GM10847 (cell line): Measurements from ENCODE around the gene TMEM45B.

Source experiments
- POLR2A ChIP-seq: IDR thresholded peaks from 2 replicates; pipeline ENCODE4 v1.6.1; 2011; ENCODE audit not compliant: insufficient read length; ENCODE audit errors: extremely low read depth

Gene TMEM45B

DNA sequence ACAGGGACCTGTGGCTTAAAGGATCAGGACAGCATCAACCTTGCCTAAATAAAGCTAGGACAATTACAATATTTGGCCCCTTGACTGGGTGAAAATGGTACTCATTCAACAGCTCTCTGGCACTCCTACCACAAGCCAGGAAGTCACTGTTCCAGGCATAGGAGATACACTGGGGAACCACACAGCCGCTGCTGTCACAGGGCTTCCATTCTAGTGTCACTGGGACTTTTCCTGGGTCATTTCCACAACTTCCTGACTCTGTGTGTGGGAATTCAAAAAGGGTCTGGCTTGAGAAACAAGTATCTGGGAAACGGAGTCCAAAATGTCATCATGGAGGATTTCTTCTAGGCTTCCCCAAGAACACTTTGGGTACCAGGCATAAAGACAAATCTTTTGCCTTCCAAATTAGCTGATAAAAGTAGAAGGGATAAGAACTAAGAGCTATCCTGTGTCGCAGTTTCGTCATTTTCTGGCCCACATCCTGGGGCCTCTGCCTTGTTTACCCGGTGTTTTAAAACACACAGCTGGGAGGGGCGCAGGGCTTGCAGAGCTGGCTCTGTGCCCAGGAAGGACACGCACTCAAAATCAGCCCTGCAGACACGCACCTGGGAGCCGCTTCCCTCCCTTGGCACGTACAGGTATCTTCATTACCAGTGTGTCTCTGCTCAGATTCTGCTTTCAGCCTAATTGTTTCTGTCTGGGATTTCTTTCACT is 38.0 kb downstream of the TMEM45B start:
- no peak for TF ChIP-seq POLR2A

DNA sequence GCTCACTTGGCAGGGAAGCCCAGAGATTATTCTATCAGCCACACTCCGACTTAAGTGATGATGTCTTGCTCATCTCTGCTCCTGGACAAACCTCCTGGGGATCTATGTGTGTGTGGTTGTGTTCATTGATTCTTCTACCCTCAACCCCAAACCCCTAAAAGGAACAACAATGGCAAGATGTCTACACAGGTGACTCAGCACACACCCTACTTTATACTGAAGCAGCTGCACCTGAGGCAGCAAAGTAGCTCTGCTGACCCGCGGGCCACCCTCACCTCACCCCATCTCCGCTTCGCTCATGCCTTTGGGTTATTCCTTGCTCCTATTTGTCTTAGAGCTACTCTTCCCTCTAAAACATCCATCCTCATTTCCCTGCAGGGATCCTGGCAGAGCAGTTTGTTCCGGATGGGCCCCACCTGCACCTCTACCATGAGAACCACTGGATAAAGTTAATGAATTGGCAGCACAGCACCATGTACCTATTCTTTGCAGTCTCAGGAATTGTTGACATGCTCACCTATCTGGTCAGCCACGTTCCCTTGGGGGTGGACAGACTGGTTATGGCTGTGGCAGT is 38.7 kb downstream of the TMEM45B start:
- TF ChIP-seq POLR2A, result no peak

DNA sequence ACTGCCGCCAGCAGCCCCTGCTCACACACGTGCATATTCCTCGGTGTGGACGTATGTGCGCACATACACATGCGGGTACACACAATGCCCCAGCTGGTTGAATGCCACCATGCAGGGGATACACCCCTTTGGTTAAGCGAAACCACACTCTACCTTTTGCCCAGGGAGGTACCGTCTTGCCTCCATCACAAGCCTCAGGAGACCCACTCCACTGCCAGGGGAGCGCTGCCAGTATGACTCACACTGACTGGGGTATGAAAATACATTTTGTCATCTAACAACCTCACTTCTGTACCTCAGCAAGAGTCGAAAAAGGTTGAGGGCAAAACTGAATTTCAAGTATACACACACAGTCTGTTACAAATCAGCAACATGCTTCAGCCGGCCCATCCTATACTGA is 39.4 kb downstream of the TMEM45B start:
- TF ChIP-seq POLR2A, result no peak

DNA sequence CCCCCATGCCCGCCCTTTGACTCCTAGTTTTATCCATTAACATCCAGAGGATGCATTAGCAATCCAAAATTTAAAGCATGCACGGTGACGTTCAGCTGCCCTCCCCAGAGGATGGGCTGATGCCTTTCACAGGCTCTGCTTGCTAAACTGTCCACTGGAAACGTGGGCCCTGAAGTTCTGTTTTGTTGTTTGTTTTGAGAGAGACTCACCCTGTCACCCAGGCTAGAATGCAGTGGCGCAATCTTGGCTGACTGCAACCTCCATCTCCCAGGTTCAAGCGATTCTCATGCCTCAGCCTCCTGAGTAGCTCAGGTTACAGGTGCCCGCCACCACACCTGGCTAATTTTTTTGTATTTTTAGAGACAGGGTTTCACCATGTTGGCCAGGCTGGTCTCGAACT is 40.4 kb downstream of the TMEM45B start:
- TF ChIP-seq POLR2A, result no peak

DNA sequence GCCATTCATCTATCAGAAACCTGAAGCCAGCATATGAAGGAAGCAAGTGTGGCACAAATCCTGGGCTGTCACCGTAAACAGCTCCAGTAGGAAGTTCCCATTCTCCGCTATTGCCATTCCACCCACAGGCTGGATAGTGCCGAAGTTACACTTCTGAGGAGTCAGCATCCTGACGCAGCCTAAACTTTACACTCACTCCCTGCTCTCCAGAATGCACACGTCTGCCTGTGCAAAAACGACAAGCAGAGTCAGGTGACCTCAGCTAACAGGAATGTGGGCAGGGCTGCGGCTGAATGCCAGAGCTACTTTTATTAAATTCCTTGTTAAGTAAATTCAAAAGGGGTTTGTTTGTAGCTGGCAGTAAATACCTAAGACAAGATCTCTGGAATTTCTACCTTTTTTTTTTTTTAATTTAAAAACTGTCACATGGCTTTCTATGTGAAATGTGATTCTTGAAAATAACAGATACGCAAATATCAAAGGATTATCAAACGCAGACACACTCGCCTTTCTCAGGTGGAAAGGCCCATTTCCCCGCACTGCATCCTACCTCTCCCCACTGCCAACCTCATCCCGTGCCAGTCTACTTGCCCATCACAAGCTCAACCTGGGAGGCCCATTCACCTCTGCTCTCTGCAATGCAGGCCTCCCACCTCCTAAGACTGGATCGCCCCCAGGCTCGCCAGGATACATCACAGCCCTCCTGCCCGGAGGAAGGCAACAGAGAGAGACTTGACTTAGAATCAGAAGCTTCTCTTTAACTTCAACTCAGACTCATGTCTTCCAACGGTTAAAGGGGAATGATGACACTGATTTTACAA is 46.3 kb downstream of the TMEM45B start:
- TF ChIP-seq POLR2A, result no peak

DNA sequence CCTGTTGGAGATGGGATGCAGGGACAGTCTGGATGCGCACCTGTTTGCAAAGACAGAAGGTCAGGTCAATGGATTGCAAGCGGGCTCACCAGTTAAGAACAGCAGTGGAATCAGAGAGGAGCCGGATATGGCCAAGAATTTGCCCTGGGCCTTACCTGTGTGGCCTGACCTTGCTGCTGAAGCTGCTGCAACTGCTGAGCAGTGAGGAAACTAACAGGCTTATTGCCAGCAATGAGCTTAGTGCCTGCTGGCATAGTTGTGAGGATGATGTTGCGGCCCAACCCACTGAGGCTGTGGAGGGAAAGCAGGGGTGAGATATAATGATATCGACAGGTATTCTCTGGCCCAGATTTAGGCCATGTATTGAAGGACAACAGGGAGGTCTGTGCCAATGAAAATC is 49.2 kb downstream of the TMEM45B start:
- TF ChIP-seq POLR2A, result no peak

DNA sequence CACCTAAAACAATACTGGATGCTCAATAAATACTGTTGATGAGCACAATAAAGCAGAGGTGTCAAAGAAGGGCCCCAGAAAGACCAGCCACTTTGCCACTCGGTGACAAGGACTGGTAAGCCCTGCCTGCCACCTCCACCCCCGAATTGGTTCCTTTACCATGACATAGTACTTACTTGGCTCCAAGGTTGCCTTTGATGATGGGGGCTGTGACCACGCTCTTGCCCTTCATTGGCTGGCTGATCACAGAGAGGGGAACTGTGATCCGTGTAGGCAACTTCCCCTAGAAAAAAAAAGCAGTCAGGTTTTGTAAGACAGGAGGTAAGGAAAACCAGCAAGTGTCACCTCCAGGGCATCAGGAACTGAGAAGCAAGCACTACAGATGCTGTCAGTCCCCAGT is 50.1 kb downstream of the TMEM45B start:
- TF ChIP-seq POLR2A, result no peak

DNA sequence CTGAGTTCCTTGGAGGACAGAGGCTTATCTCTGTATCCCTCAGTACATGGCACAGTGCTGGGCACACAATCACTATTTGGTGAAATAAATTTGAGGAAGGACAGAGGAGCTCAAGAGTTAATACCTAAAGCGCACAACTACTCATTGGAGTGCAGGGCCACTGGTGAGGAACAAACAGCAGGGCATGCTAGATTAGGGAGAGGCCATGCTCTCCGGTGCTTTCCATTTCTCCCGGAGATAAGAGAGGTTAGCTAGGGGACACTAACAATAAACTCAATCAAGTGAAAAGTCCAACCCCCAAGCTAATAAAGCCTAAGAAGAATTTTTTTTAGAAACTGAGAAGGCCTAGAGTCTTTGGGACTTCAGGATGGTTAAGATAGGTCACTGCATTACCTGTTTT is 50.7 kb downstream of the TMEM45B start:
- no peak for TF ChIP-seq POLR2A

DNA sequence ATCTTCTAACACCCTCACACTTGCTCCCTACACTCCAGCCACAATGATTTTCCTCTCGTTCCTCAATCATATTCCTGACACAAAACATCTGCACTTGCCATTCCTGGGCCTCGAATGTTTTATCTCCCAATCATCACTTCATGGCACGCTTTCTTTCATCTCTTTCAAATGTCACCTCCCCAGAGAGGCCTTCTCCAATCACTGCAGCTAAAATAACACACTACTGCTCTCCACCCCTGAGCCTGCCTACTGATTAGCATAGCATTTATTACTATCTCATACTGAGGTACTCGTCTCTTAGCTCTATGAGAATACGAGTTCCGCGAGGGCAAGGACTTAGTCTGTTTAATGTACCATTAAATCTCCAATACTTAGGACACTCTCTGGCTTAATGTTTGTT is 56.3 kb downstream of the TMEM45B start:
- TF ChIP-seq POLR2A, result no peak

DNA sequence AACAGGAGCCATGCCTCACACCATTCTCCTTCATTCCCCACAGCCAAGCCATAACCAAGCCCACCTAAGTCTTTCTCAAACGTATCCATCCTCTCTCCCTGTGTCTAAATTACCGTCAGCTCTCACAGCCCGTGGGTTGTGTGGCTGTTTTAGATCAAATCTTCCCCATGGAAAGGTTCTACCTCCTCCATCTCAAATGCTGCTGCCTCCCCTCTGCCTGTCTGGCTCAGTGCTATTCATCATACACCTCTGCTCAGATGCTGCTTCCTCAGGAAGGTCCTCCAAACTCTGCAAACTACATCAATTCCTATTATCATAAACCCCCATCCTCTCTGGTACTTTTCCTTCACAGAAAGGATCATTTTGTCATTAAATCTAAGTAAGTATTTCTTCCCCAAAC is 64.7 kb downstream of the TMEM45B start:
- TF ChIP-seq POLR2A, result no peak

DNA sequence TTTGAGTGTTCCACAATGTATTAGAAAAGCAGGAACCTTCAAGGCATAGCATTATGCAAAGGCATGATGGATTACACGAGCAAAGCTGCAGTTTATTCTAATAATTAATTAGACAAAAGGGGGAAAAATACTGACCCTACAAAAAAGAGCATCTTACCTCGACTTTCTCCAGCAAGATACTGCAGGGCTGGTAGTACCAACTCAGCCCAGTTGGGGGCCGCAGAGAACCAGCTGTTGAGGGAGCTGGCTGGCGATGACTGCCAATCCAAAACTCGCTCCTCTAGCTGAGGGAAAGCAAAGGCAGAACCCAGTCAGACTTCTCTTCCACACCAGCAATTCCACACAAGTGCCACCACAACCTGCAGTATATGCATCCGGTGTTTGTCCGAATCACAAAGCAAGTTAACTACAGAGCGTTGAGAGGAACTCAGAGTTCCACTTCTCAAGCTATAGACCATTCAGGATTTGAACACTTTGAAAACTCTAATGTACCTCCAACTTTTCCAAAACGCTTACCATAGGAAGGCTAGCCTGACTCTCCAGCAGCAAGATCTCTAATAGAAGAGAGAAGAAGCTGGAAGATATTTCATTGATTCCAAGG is 66.0 kb downstream of the TMEM45B start:
- no peak for TF ChIP-seq POLR2A

DNA sequence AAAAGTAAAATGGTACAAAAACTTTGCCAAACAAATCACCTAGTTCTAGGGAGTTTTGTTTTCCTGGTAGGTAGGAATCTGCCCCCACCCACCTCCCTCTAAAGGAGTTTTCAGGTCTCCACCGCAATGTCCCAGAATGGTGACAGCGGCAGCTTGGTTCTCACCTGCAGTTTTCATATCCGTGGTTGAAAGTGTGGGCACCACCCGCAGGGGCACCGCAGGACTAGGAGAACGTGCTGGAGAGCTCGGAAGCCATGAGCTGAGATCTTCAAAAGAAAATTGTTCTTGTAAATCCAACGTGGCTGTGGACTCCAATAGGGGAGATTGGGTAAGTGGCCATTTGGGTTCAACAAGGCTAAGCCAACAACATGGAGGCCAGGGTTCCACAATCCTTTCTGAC is 68.9 kb downstream of the TMEM45B start:
- TF ChIP-seq POLR2A, result no peak

DNA sequence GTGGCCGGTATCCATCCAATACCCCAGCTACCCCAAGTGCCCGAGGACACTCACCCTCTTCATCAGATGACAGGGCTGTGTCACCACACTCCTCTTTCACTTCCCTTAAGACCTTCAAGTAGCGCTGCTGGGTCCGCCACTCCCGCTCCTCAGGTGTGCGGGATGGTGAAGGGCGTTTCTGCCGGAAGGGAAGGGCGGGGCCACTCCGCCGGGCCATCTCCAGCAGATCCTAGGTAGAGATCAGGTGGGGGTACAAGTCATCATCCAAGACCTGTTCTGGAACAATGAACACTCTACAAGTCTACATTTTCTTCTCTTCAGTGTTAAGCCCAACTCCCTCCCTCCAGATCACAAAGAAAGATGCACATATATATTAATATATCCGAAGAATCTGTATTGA is 69.7 kb downstream of the TMEM45B start:
- TF ChIP-seq POLR2A, result no peak

DNA sequence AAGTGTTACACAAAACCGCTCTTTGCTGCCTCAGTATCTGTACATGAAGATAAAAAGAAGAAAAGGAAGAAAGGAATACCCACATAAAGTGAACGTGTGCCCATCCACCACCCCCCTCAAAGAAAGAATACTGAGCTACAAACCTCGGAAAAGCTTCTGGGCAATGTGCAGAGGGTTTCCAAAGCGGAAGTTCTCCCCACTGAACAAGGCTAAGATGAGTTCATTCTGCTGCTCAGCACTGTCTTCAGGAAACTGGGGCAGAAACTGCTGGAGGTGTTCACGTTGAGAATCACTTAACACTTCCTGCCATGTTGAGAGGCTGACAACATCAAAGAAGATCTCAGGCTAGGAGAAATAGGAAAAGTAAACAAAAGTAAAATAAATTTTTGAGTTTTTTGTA is 72.8 kb downstream of the TMEM45B start:
- no peak for TF ChIP-seq POLR2A

DNA sequence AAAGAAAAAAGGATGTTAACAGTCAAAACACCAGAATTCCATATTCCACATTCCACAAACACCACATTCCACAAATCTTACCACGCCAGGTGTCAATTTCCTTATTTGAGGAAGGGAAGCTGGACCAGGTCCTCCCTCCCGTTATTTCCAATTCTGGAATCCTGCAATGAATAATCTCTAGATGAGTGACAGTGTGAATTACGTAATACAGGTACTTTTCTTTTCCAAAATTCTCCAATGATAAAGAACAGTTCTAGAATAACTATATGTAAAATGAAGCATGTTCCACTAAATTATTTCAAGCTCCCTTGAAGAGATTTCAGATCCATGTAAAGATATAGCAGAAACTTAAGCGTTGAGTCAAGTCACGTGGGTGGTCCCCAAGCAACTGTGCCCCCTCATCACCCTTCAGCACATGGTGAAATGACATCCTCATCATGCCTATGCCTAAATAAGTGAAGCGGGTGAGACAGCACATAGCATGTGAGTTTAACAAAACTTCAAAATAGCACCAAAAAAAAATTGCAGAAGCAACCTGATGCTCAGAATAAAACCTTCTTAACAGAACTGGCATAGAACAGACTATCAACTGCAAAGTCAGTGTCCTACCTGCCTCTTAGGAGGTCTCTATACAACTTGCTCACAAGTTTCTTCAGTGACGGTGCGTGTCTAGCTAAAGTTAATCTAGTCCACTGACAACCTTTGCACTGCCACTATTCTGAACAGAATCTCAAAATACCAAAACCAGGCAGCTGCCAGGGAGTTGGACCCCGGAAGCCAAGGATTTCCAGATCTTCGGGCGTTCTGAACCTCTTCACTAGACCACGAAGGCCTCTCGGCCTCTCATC is 78.9 kb downstream of the TMEM45B start:
- no peak for TF ChIP-seq POLR2A
